HG03558 (cell line): ENCODE measurements around the gene CEP162.
A peak's percentile ranks its signal among the peaks of the same experiment; 100 is the strongest.
"Not testable (repeated sequence)": the region's sequence is repeated elsewhere in the genome, so short reads cannot be mapped to it uniquely, and the experiment has no call there.

Source experiments
- ATAC-seq: cut with Tn5 transposase; IDR thresholded peaks from one replicate; pipeline ENCODE4 v1.9.1; 2021; ENCODE audit warnings: moderate number of reproducible peaks; ENCODE audit not compliant: unreplicated experiment; ENCODE audit errors: extremely low read depth

The CEP162 gene

GRCh38 chr6:84227434-84228197, at the start of gene CEP162:
Gene CEP162 (minus strand): TSS chr6:84227643. CDS start chr6:84226393, 1,250 bp downstream.
- ATAC-seq: peak; percentile 96

GRCh38 chr6:84274856-84275255, 47.4 kb upstream of the CEP162 start:
- no peak for ATAC-seq

- ATAC-seq: no peak
Measured at GRCh38 chr6:84273048-84273809, 45.8 kb upstream of the CEP162 start.

GRCh38 chr6:84272298-84272697, 44.9 kb upstream of the CEP162 start:
- no peak for ATAC-seq

- no peak for ATAC-seq
Measured at GRCh38 chr6:84271061-84271716, 43.7 kb upstream of the CEP162 start.

- no peak for ATAC-seq
Measured at GRCh38 chr6:84269947-84270733, 42.7 kb upstream of the CEP162 start.

- no peak for ATAC-seq
Measured at GRCh38 chr6:84268781-84269180, 41.3 kb upstream of the CEP162 start.

- ATAC-seq: no peak
Measured at GRCh38 chr6:84263557-84263956, 36.1 kb upstream of the CEP162 start.

GRCh38 chr6:84260926-84261325, 33.5 kb upstream of the CEP162 start:
- ATAC-seq: no peak

GRCh38 chr6:84260196-84260595, 32.8 kb upstream of the CEP162 start:
- no peak for ATAC-seq

- ATAC-seq: no peak
Measured at GRCh38 chr6:84258866-84259265, 31.4 kb upstream of the CEP162 start.

- ATAC-seq: no peak
Measured at GRCh38 chr6:84258268-84258667, 30.8 kb upstream of the CEP162 start.

GRCh38 chr6:84255641-84256040, 28.2 kb upstream of the CEP162 start:
- no peak for ATAC-seq

- ATAC-seq: no peak
Measured at GRCh38 chr6:84253380-84253779, 25.9 kb upstream of the CEP162 start.

GRCh38 chr6:84251891-84252539, 24.6 kb upstream of the CEP162 start:
- no peak for ATAC-seq

- ATAC-seq: no peak
Measured at GRCh38 chr6:84249724-84250123, 22.3 kb upstream of the CEP162 start.

GRCh38 chr6:84244416-84245081, 17.1 kb upstream of the CEP162 start:
- ATAC-seq: not testable (repeated sequence)

GRCh38 chr6:84243240-84243639, 15.8 kb upstream of the CEP162 start:
- no peak for ATAC-seq

GRCh38 chr6:84242265-84242664, 14.8 kb upstream of the CEP162 start:
- ATAC-seq: no peak
